NCI-H1694 (cell line): ENCODE data around the gene SYCN.

Experiments
- DNase-seq: peaks from one replicate; lab custom pipeline; 2025; lab: John Stamatoyannopoulos, UW

The SYCN gene

DNA sequence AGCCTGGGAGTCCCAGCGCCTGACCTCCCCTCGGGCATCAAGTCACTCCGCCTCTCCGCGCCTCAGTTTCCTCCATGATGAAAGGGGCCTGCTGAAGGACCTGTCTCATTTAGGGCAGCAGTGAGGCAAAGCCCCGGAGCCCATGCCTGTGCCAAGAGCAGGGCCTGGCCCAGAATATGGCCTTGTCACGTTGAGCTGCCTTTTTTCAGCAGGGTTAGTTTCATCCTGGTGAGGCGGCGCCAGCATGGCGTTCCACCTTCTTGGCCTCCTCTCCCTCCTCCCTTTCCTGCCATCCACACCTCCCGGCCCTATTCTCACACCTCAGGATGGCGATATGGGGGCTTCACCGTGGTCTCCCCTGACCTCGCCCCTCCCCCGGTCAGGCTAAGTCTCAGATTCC is 48.3 kb downstream of the SYCN start:
- DNase-seq, result no peak

DNA sequence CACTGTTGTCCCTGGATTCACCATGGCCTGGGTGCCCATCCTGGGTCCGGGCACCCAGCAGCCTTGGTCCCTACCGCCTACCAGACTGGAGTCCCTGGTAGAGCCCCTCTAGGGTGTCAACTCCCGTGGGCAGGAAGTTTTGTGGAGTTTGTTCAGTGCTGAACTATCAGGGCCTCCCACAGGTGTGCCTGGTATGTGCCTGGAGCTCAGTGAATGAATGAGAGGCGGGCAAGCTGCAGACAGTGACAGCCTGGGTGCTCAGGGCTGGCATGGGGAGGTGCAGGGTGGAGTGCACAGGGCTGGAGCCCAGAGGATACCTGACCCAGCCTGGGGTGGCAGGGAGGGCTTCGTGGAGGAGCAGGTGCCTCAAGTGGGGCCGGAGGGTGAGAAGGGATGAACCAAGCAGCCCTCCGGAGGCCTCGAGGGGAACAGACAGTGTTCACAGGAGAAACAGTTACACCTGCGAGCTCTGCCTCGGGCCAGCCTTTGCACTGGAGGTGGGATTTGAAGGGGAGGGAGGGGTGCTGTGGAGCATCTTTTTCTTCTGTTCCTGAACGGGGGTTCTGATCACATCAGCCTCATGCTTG is 48.9 kb downstream of the SYCN start:
- DNase-seq, result no peak

GRCh38 chr19:39154629-39155100 is 49.4 kb downstream of the SYCN start:
- DNase-seq, result no peak

DNA sequence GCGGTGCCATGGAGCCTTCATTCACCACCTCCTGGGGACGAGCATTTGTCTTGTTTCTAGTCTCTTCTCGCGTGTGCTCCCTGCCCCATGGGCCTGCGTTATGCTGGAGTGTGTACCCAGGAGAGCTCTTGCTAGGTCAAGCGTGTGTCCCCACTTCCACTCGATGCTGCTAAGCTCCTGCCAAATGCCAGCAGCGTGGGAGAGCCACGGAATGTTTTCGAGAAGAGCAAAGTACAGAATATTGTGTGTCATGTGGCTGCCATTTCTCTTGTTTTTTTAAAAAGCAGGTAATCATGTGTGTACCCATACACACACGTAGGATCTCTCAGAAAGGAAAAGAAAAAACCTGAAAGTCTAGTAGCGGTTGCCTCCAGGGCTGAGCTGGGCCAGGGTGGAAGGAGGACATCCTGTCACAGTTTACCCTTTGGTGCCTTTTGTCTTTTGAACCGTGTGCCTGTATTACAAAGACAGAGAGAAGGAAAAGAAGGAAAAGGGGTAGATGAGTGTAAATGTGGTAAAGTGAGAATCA is 49.9 kb downstream of the SYCN start:
- DNase-seq, result no peak
